Heart left ventricle (tissue), 13 donors: ENCODE measurements around the gene SRGAP3.

Experiments used
- POLR2A ChIP-seq, 2 donors: fragments of 450-650 bp; IDR thresholded peaks; one replicate each; pipeline ENCODE4 v1.6.1; 2017; ENCODE audit warnings: antibody characterized with exemption in 2 of 2, mild to moderate bottlenecking in 2 of 2, moderate library complexity in 2 of 2
- TF ChIP-seq, protein P1 (sequence below), 12 donors: fragments of 200-600 bp; sonication (generic) in 4 of 12; IDR thresholded peaks; one replicate each; pipeline versions ENCODE4 v1.5.0 to v1.8.0; 2018 to 2022; ENCODE audit warnings: antibody characterized with exemption in 12 of 12, mild to moderate bottlenecking in 5 of 12
- donor health status: ischemic (EF 13 %, LVEDD 7.1; RV severe dilation, severe dysfunction).
- donor health status: DM: no; HTN: yes; CAD: no.
- donor health status: DM: no; HTN: no; CAD: no.
- donor health status: ischemic (EF 25% LVEDD 6.9; RV normal size, moderate dysfunction).
- donor health status: ischemic (EF 25% LVEDD 5.7; RV mildly dilated, moderate dysfunction).
- donor health status: ischemic (EF 35%, LVEDD 5.7; RV mildly dilated, moderate dysfunction).
- donor health status: nonischemic (EF 11% LVEDD 7.7; RV severe dilation, severe dysfunction).
- donor health status: DM: yes; HTN: yes; CAD: no.
- donor health status: PGD.
- donor health status: ischemic (EF 29% LVEDD 5.4; RV normal size, mild dysfunction).
- donor health status: nonischemic (EF 23%, LVEDD 6.1; RV moderate dilation, normal function).

DNA sequence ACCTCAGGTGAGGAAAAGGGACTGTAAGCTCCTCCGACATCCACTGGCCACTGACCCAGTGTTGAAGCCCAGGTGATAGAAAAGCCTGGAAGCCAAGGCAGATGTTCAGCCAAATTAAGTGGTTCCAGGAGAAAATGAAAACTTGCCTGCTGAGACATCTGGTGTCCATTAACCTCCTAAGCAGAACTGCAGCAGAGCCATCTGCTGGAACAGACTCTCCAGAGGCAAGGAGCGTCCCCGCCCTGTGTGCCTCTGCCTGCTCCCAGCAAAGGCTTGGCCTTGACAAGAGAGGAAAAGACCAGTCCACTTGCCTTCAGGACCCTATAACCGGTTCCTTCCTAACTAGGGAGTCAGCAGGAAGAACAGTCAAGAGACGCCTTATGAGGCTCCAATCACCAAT is 48.2 kb downstream of the SRGAP3 start:
- TF ChIP-seq, protein P1, sequence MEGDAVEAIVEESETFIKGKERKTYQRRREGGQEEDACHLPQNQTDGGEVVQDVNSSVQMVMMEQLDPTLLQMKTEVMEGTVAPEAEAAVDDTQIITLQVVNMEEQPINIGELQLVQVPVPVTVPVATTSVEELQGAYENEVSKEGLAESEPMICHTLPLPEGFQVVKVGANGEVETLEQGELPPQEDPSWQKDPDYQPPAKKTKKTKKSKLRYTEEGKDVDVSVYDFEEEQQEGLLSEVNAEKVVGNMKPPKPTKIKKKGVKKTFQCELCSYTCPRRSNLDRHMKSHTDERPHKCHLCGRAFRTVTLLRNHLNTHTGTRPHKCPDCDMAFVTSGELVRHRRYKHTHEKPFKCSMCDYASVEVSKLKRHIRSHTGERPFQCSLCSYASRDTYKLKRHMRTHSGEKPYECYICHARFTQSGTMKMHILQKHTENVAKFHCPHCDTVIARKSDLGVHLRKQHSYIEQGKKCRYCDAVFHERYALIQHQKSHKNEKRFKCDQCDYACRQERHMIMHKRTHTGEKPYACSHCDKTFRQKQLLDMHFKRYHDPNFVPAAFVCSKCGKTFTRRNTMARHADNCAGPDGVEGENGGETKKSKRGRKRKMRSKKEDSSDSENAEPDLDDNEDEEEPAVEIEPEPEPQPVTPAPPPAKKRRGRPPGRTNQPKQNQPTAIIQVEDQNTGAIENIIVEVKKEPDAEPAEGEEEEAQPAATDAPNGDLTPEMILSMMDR (IDR thresholded peaks at IDR 0.05), result no peak
- no peak for TF ChIP-seq POLR2A (IDR thresholded peaks at IDR 0.05)
